DND-41 (cell line): ENCODE measurements around the gene CD180.

Experiments used
- ATAC-seq: fragments of 200-7000 bp; cut with Tn5 transposase; 3 replicates; pipeline ENCODE4 v1.9.1; 2021; ENCODE audit warnings: low read depth; ENCODE audit not compliant: insufficient read depth
- DNase-seq: peaks from one replicate; pipeline ENCODE4 v3.0.0-alpha.2; 2020
- H2AFZ ChIP-seq: 2 replicates; pipeline ENCODE4 v1.6.0; 2012; ENCODE audit warnings: low read depth, low read length
- H3K27ac ChIP-seq: 2 replicates; pipeline ENCODE4 v1.5.1; 2012; ENCODE audit warnings: low read length, inconsistent platforms
- H3K27me3 ChIP-seq: fragments of 200-600 bp; sonication (generic); 2 replicates; pipeline ENCODE4 v1.6.0; 2012; ENCODE audit warnings: low read length, mild to moderate bottlenecking, inconsistent platforms; ENCODE audit not compliant: insufficient read depth, poor library complexity
- H3K36me3 ChIP-seq: 2 replicates; pipeline ENCODE4 v1.5.1; 2012; ENCODE audit warnings: low read length, inconsistent platforms; ENCODE audit not compliant: insufficient read depth
- H3K4me1 ChIP-seq: 2 replicates; pipeline ENCODE4 v1.5.1; 2012; ENCODE audit warnings: mild to moderate bottlenecking, low read length; ENCODE audit not compliant: insufficient read depth
- H3K4me2 ChIP-seq: 2 replicates; pipeline ENCODE4 v1.6.0; 2012; ENCODE audit warnings: mild to moderate bottlenecking, moderate library complexity, low read length, inconsistent platforms; ENCODE audit not compliant: insufficient read depth
- H3K4me3 ChIP-seq, 2 experiments: fragments of 200-600 bp in 1 of 2; shearing (Covaris generic) in 1 of 2; 2 replicates each; pipeline ENCODE4 v1.5.1; 2012 to 2016; ENCODE audit warnings: inconsistent platforms in 2 of 2, low read length in 2 of 2, mild to moderate bottlenecking in 2 of 2, low read depth in 1 of 2, moderate library complexity in 1 of 2
- H3K79me2 ChIP-seq: 2 replicates; pipeline ENCODE4 v1.6.0; 2012; ENCODE audit warnings: low read length, inconsistent platforms; ENCODE audit not compliant: insufficient read depth
- H3K9ac ChIP-seq: 2 replicates; pipeline ENCODE4 v1.6.0; 2012; ENCODE audit warnings: low read depth, mild to moderate bottlenecking, inconsistent platforms, low read length, moderate library complexity
- H3K9me3 ChIP-seq: 2 replicates; pipeline ENCODE4 v1.5.1; 2012; ENCODE audit warnings: low read length, moderate library complexity, mild to moderate bottlenecking, inconsistent platforms; ENCODE audit not compliant: insufficient read depth, severe bottlenecking
- H4K20me1 ChIP-seq: 2 replicates; pipeline ENCODE4 v1.6.0; 2012; ENCODE audit warnings: low read length; ENCODE audit not compliant: insufficient read depth
- EZH2 ChIP-seq: IDR thresholded peaks from 3 replicates; pipeline ENCODE4 v1.6.1; 2012; ENCODE audit warnings: borderline replicate concordance, low read depth, mild to moderate bottlenecking, moderate library complexity, low read length, inconsistent platforms; ENCODE audit not compliant: severe bottlenecking
- TF ChIP-seq, protein P1 (sequence below): IDR thresholded peaks from 2 replicates; pipeline ENCODE4 v1.5.1; 2012; ENCODE audit warnings: borderline replicate concordance, low read length, moderate library complexity, mild to moderate bottlenecking; ENCODE audit not compliant: poor library complexity, severe bottlenecking; ENCODE audit errors: extremely low read depth

The CD180 gene

DNA sequence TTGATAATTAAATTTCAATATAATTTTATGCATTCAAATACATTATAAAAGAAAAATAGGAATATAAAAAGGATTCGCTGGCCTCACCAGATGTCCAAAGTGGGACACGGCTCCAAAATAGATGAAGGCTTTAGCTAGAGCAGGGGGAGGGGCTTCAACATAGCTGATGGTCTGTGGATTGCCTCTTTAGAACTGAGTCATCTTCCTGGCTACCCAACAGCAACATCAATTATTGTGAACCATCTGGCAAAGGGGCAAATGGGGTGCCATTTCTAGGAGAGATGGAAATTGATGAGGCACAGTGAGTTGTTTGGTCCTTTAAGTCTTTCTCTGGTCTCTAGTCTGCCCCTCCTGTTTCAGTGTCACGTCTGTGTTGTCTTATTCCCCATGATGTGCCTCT lies 44.2 kb upstream of the CD180 start:
- Histone ChIP-seq H3K4me3 (no peak overlapping the region), H3K4me1 (peaks cover 2% of the 10 kb centered on the region; the same call in 1 of the 2 replicates), H3K27ac (no peak overlapping the region), H3K36me3 (no peaks in the 10 kb centered on the region), H2AFZ (no peak overlapping the region), H3K9ac (no peak overlapping the region), H3K9me3 (no peaks in the 10 kb centered on the region), H3K4me2 (no peak overlapping the region), H4K20me1 (no peaks in the 10 kb centered on the region), H3K79me2 (no peaks in the 10 kb centered on the region), H3K27me3 (no peaks in the 10 kb centered on the region)
- ATAC-seq = no peak
- DNase-seq = no peak
- no peak for TF ChIP-seq EZH2
- TF ChIP-seq, protein P1, sequence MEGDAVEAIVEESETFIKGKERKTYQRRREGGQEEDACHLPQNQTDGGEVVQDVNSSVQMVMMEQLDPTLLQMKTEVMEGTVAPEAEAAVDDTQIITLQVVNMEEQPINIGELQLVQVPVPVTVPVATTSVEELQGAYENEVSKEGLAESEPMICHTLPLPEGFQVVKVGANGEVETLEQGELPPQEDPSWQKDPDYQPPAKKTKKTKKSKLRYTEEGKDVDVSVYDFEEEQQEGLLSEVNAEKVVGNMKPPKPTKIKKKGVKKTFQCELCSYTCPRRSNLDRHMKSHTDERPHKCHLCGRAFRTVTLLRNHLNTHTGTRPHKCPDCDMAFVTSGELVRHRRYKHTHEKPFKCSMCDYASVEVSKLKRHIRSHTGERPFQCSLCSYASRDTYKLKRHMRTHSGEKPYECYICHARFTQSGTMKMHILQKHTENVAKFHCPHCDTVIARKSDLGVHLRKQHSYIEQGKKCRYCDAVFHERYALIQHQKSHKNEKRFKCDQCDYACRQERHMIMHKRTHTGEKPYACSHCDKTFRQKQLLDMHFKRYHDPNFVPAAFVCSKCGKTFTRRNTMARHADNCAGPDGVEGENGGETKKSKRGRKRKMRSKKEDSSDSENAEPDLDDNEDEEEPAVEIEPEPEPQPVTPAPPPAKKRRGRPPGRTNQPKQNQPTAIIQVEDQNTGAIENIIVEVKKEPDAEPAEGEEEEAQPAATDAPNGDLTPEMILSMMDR = no peak

DNA sequence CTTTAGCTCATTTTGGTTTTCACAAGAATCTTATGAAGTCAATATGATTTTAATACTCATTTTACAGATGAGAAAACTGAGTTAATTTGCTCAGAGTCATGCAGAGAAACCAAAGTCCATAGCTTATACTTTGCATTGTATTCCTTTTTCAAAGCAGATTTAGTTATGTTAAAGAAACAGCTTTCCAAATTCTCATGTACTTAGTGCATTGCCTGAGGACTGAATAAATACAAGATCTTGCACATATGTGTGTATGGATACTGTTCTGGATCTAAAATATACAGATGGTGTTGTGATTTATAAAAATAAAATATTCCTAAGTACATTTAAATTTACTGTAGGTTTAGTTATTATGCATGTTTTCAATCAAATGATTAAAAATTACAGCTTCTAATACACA lies 43.5 kb upstream of the CD180 start:
- DNase-seq = no peak
- Histone ChIP-seq H3K27ac (no peak overlapping the region), H3K27me3 (no peaks in the 10 kb centered on the region), H3K4me1 (no peaks in the 10 kb centered on the region), H3K9ac (no peak overlapping the region), H2AFZ (no peak overlapping the region), H3K4me2 (no peak overlapping the region), H3K4me3 (no peak overlapping the region), H3K36me3 (no peaks in the 10 kb centered on the region), H3K9me3 (no peaks in the 10 kb centered on the region), H3K79me2 (no peaks in the 10 kb centered on the region), H4K20me1 (no peaks in the 10 kb centered on the region)
- TF ChIP-seq, protein P1 = no peak
- no peak for TF ChIP-seq EZH2
- no peak for ATAC-seq

DNA sequence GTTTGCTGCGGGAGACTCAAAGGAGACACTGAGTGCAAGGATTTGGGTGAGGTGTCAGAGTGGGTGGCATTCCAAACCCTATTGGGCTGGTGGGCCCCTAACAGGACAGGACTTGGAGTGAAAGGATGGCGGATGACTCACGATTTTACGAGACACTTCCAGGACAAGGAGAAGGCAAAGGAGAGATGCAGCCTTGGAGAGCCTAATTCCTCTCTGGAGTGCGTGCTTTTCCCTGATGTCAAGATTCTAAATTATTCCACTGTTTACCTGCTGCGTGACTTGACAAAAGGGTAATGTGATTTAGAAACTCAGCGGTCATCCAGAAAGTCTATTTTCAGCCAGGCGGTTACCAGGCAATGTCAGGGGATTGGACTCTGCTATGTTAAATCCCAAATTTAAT lies 41.6 kb upstream of the CD180 start:
- no peaks in the 10 kb centered on the region for H3K27me3 ChIP-seq

More for the DNA sequence above, 41.6 kb upstream of the CD180 start:
- TF ChIP-seq, protein P1 = no peak
- no peak for TF ChIP-seq EZH2
- H3K4me2 ChIP-seq = no peak overlapping the region
- H3K9me3 ChIP-seq = no peaks in the 10 kb centered on the region
- no peak overlapping the region for H2AFZ ChIP-seq
- H3K27ac ChIP-seq = no peak overlapping the region
- H4K20me1 ChIP-seq = no peaks in the 10 kb centered on the region
- H3K9ac ChIP-seq = no peak overlapping the region
- H3K36me3 ChIP-seq = no peaks in the 10 kb centered on the region
- no peak for DNase-seq
- H3K4me1 ChIP-seq = no peaks in the 10 kb centered on the region
- ATAC-seq = no peak
- no peaks in the 10 kb centered on the region for H3K79me2 ChIP-seq
- H3K4me3 ChIP-seq = no peak overlapping the region
